RWPE2 (cell line): ENCODE results near the gene FAM3A.

Experiments used
- ATAC-seq: fragments of 200-7000 bp; cut with Tn5 transposase; 3 replicates; pipeline ENCODE4 v1.9.1; 2021; ENCODE audit warnings: low read depth
- DNase-seq: peaks from one replicate; pipeline ENCODE4 v3.0.0-alpha.2; 2020; ENCODE audit warnings: low spot score
- H3K27ac ChIP-seq: fragments of 450-650 bp; 2 replicates; pipeline ENCODE4 v1.5.1; 2017; ENCODE audit warnings: mild to moderate bottlenecking; ENCODE audit not compliant: poor library complexity, severe bottlenecking
- H3K27me3 ChIP-seq: fragments of 250-450 bp; sonication (Bioruptor Pico); 2 replicates; pipeline ENCODE4 v1.5.1; 2021; ENCODE audit warnings: mild to moderate bottlenecking, moderate library complexity; ENCODE audit not compliant: insufficient read depth, poor library complexity, severe bottlenecking
- H3K36me3 ChIP-seq: fragments of 250-450 bp; sonication (Bioruptor Pico); 2 replicates; pipeline ENCODE4 v1.5.1; 2020; ENCODE audit warnings: low read depth, mild to moderate bottlenecking, moderate library complexity
- H3K4me1 ChIP-seq: fragments of 250-450 bp; sonication (Bioruptor Pico); 2 replicates; pipeline ENCODE4 v1.5.1; 2021; ENCODE audit warnings: mild to moderate bottlenecking, moderate library complexity; ENCODE audit not compliant: insufficient read depth, poor library complexity, severe bottlenecking
- H3K4me3 ChIP-seq: fragments of 250-450 bp; sonication (Bioruptor Pico); 2 replicates; pipeline ENCODE4 v1.5.1; 2021; ENCODE audit warnings: mild to moderate bottlenecking, moderate library complexity; ENCODE audit not compliant: severe bottlenecking
- H3K9me3 ChIP-seq: fragments of 250-450 bp; sonication (Bioruptor Pico); 2 replicates; pipeline ENCODE4 v1.5.1; 2021; ENCODE audit warnings: mild to moderate bottlenecking, moderate library complexity; ENCODE audit not compliant: severe bottlenecking
- TF ChIP-seq, protein P1 (sequence below): fragments of 450-650 bp; IDR thresholded peaks from one replicate; pipeline ENCODE4 v1.5.1; 2017; ENCODE audit warnings: mild to moderate bottlenecking, moderate library complexity; ENCODE audit not compliant: poor library complexity, severe bottlenecking

The FAM3A gene

DNA sequence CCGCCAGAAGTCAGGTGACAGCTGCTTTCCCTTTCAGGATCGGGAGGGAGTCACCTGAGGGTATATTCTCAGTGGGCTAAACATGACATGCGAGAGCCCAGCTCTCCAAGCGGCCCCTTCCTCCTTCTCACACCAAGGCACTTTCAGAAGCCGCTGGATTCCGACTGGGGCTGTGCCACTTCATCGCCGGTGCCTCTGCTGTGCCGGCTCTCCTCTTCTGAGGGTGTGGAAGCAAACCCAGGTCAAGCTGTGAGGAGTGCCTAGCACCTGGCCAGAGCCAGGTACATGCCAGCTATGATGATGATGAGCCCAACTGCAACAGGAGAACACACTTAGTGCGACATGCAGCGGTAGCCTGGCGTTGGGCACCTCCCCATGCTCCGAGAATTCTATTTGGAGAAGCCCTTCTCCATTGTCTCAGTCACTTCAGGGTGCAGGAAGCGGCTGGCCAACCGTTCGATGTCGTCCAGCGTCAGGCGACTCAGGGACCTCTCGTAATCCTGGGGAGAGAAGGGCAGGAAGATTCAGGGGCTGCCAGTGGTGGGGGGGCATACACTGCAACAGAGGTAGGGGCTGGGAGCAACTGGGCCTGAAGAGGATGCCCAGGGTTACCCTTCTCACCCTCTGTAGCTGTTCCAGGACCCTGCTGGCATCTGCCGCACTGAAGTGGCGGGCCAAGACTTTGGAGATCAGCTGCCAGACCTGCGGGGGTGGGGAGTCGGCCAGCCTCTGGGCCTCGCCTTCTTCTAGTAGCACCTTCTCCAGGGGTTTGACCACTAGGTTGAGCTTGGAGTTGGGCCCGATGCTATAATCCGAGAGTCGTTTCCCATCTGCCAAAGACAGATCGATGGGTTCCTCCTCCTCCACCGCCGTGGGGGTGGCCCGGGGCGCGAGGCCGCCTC lies 30.6 kb downstream of the FAM3A start:
- peak overlapping the region; percentile 80 for H3K27ac ChIP-seq
- no peak for DNase-seq

DNA sequence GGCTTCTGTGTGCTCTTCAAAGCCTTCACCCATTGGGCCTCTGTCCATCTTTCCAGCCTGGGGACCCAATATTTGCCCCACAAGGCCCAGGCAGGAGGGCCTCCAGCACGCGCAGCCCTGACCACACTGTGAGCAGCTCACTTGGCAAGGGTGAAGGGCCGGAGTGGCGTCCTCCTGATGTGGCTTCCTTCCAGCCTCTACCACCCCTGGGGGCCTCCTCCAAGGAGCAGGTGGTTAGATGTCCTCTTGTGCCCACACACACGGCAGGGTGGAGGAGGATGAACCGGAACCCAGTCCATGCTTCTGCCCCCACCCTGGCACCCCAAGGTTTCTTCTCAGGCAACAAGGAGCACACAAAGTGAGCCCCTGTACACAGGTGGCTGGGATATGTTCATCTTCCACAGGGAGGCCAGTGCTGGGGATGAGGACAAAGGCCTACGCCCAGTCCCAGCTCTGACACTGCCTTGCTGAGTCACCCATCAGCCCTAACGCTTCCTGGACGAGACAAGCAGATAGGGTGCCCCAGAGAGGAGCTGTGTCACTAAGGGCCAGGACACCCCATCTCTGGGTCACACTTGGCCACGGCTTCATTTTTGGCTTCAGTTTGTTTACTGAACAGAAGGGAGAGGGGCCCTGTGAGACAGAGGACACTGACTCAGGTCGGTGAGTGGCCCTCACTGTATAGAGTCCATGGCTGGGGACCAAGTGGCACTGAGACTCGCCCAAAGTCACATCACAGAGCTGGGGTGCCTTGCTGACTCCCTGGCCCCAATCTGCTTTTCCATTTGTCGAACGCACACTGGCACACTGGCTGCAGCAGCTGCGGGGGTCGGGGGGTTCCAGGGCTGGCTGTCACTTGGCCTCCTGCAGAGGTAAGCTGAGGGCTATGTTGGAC lies 31.5 kb downstream of the FAM3A start:
- H3K9me3 ChIP-seq: no peaks in the 10 kb centered on the region
- 0 out of 3 replicates have a peak, but pooled peaks have one; percentile 35 for ATAC-seq
- TF ChIP-seq, protein P1, sequence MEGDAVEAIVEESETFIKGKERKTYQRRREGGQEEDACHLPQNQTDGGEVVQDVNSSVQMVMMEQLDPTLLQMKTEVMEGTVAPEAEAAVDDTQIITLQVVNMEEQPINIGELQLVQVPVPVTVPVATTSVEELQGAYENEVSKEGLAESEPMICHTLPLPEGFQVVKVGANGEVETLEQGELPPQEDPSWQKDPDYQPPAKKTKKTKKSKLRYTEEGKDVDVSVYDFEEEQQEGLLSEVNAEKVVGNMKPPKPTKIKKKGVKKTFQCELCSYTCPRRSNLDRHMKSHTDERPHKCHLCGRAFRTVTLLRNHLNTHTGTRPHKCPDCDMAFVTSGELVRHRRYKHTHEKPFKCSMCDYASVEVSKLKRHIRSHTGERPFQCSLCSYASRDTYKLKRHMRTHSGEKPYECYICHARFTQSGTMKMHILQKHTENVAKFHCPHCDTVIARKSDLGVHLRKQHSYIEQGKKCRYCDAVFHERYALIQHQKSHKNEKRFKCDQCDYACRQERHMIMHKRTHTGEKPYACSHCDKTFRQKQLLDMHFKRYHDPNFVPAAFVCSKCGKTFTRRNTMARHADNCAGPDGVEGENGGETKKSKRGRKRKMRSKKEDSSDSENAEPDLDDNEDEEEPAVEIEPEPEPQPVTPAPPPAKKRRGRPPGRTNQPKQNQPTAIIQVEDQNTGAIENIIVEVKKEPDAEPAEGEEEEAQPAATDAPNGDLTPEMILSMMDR: no peak
- peaks cover 32% of the 10 kb centered on the region for H3K36me3 ChIP-seq
- H3K4me3 ChIP-seq: no peak overlapping the region
- no peaks in the 10 kb centered on the region for H3K4me1 ChIP-seq
- H3K27me3 ChIP-seq: no peaks in the 10 kb centered on the region
- DNase-seq: peak; percentile 37
- peak overlapping the region; percentile 80 for H3K27ac ChIP-seq

More for the DNA sequence above, 30.6 kb downstream of the FAM3A start:
- ATAC-seq: no peak
- TF ChIP-seq, protein P1: no peak
- H3K4me1 ChIP-seq: no peaks in the 10 kb centered on the region
- peaks cover 32% of the 10 kb centered on the region for H3K36me3 ChIP-seq
- H3K9me3 ChIP-seq: no peaks in the 10 kb centered on the region
- peak overlapping the region; percentile 64 for H3K4me3 ChIP-seq
- H3K27me3 ChIP-seq: no peaks in the 10 kb centered on the region

DNA sequence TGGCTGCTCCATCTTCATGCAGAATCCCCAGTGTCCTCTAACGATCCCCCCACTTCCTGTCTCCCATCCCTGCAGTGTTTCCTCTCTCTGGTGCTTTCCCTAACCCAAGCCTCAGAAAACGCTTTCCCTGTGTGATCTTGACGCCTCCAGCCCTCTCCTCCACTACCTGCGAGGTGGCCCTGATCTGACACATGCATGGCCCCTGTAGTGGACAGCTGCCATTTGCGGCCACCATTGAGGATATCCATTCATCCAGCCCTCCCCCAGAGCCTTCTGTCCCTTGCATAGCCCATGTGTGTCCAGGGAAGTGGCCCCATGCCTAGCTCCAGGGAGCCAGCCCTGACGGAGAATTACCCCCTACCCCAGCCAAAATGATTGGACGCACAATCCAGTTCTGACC lies 32.7 kb downstream of the FAM3A start:
- TF ChIP-seq, protein P1: no peak
- ATAC-seq (no peak), DNase-seq (no peak)
- peaks cover 30% of the 10 kb centered on the region for H3K36me3 ChIP-seq
- H3K9me3 ChIP-seq: no peaks in the 10 kb centered on the region
- H3K27ac ChIP-seq: no peak overlapping the region
- no peak overlapping the region for H3K4me3 ChIP-seq
- H3K4me1 ChIP-seq: no peaks in the 10 kb centered on the region
- H3K27me3 ChIP-seq: no peaks in the 10 kb centered on the region

DNA sequence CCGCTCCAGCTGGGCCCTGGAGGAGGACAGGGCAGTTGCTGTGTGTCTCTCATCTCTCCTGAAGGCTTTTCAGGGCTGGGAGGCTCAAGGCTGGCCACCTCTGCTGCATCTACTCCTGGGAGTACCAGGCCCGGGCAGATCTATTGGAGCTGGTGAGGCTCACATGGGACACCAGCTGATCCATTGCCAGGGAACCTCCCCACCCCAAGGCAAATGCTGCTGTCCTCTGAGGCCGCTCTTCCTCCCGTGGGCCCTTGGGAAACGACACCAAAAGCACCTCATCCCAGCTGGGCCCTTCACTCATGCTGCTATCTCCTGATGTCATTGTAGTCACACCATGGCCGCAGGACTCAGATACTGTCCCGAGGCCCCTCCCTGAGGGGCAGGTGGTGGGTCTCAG lies 33.2 kb downstream of the FAM3A start:
- H3K9me3 ChIP-seq: no peaks in the 10 kb centered on the region
- H3K27me3 ChIP-seq: no peaks in the 10 kb centered on the region
- H3K27ac ChIP-seq: no peak overlapping the region
- peaks cover 27% of the 10 kb centered on the region for H3K36me3 ChIP-seq
- DNase-seq (no peak), ATAC-seq (no peak)
- no peak overlapping the region for H3K4me3 ChIP-seq
- no peaks in the 10 kb centered on the region for H3K4me1 ChIP-seq
- TF ChIP-seq, protein P1: no peak
